HepG2 (cell line): ENCODE data around the gene MYH7. TPM values are rescaled to one million over a fixed set of nuclear protein-coding genes. Genes with fewer than 3 reads are reported as not detected.

Experiments used
- ATAC-seq: fragments of 200-7000 bp; cut with Tn5 transposase; 3 replicates; pipeline ENCODE4 v1.9.1; 2020; ENCODE audit warnings: mild to moderate bottlenecking, moderate library complexity
- BruUV-seq: library from RNA; stranded (reverse); fragments of 400-500 nt; replicated peaks from 2 replicates; lab custom pipeline; 2021; lab: Mats Ljungman, UMichigan
- CTCF ChIA-PET: fragments of 300-600 bp; formaldehyde crosslinking; extraction: SDS; loops from one replicate; lab custom pipeline; 2021; ENCODE audit warnings: low total read pairs, inconsistent platforms, low intra/inter-chr PET ratio; lab: Yijun Ruan, JAX
- POLR2A ChIA-PET: fragments of 350-600 bp; sonication (Branson Sonifier 250); formaldehyde crosslinking; loops from one replicate; lab custom pipeline; 2020; ENCODE audit warnings: antibody characterized with exemption, inconsistent platforms; lab: Yijun Ruan, JAX
- DNase-seq: peaks from one replicate; pipeline ENCODE4 v3.0.0-alpha.2; 2015; ENCODE audit warnings: low spot score
- FAIRE-seq: peaks from 3 replicates; lab custom pipeline; 2011; peaks lifted over from hg19 to GRCh38; lab: Jason Lieb, UNC
- H2AFZ ChIP-seq: one replicate; pipeline ENCODE4 v1.6.1; 2011; ENCODE audit warnings: low read length, inconsistent platforms
- H3K27ac ChIP-seq: fragments of 300-600 bp; 3 replicates; pipeline ENCODE4 v1.8.0; 2011; ENCODE audit warnings: mixed run types, mild to moderate bottlenecking, mixed read lengths, low read length, inconsistent platforms; ENCODE audit not compliant: insufficient read depth; ENCODE audit errors: extremely low read length
- H3K27me3 ChIP-seq, 2 experiments: fragments of 200-600 bp in 1 of 2; 2 replicates in 1 of 2; 3 replicates in 1 of 2; pipeline versions ENCODE4 v1.6.0 to v1.8.0; 2011; ENCODE audit warnings: low read length in 2 of 2, mild to moderate bottlenecking in 2 of 2, moderate library complexity in 2 of 2, inconsistent platforms in 1 of 2; ENCODE audit not compliant: insufficient read depth in 2 of 2, control insufficient read depth in 1 of 2
- H3K36me3 ChIP-seq, 2 experiments: fragments of 200-600 bp in 1 of 2; replicated peaks in 1 of 2; 2 replicates in 1 of 2; 3 replicates in 1 of 2; pipeline versions ENCODE4 v1.5.1 to v1.8.0; 2011; ENCODE audit warnings: low read length in 2 of 2, inconsistent platforms in 1 of 2; ENCODE audit not compliant: insufficient read depth in 2 of 2, control insufficient read depth in 1 of 2
- H3K4me1 ChIP-seq: 2 replicates; pipeline ENCODE4 v1.5.1; 2012; ENCODE audit warnings: low read length, inconsistent platforms; ENCODE audit not compliant: insufficient read depth
- H3K4me2 ChIP-seq: 2 replicates; pipeline ENCODE4 v1.6.0; 2011; ENCODE audit warnings: low read depth, low read length, inconsistent platforms
- H3K4me3 ChIP-seq, 3 experiments: fragments of 200-600 bp in 1 of 3; sonication (generic), shearing (Covaris generic) in 1 of 3; replicated peaks in 1 of 3; 2 replicates each; pipeline ENCODE4 v1.5.1; 2011 to 2016; ENCODE audit warnings: low read length in 3 of 3, inconsistent platforms in 2 of 3, low read depth in 2 of 3, mild to moderate bottlenecking in 2 of 3, control low read depth in 1 of 3, mixed read lengths in 1 of 3; ENCODE audit not compliant: insufficient read depth in 1 of 3
- H3K79me2 ChIP-seq: one replicate; pipeline ENCODE4 v1.6.1; 2011; ENCODE audit warnings: low read length, inconsistent platforms; ENCODE audit not compliant: insufficient read depth
- H3K9ac ChIP-seq: 2 replicates; pipeline ENCODE4 v1.6.0; 2011; ENCODE audit warnings: mild to moderate bottlenecking, low read depth, low read length, inconsistent platforms; ENCODE audit not compliant: insufficient read depth
- H3K9me3 ChIP-seq: 2 replicates; pipeline ENCODE4 v1.5.1; 2012; ENCODE audit warnings: mild to moderate bottlenecking, low read length
- H4K20me1 ChIP-seq: 2 replicates; pipeline ENCODE4 v1.6.0; 2011; ENCODE audit warnings: inconsistent platforms, mild to moderate bottlenecking, low read length, moderate library complexity; ENCODE audit not compliant: insufficient read depth
- EED ChIP-seq: sonication (generic); formaldehyde crosslinking; IDR thresholded peaks from 2 replicates; pipeline ENCODE4 v1.5.0; 2020; ENCODE audit warnings: mild to moderate bottlenecking, missing genetic modification reagents
- LCORL ChIP-seq, 2 experiments: fragments of 450-650 bp in 1 of 2; sonication (generic) in 1 of 2; formaldehyde crosslinking in 1 of 2; IDR thresholded peaks; 2 replicates each; pipeline versions ENCODE4 v1.5.0 to v1.6.1; 2017 to 2020; ENCODE audit warnings: antibody characterized with exemption in 1 of 2, missing genetic modification reagents in 1 of 2
- MLLT10 ChIP-seq: sonication (generic); formaldehyde crosslinking; IDR thresholded peaks from 2 replicates; pipeline ENCODE4 v1.4.0; 2020; ENCODE audit warnings: missing genetic modification reagents
- SIX4 ChIP-seq: sonication (generic); formaldehyde crosslinking; IDR thresholded peaks from 2 replicates; pipeline ENCODE4 v1.4.0; 2020; ENCODE audit warnings: missing genetic modification reagents
- XBP1 ChIP-seq: sonication (generic); formaldehyde crosslinking; IDR thresholded peaks from 2 replicates; pipeline ENCODE4 v1.5.0; 2020; ENCODE audit warnings: missing genetic modification reagents
- ZIK1 ChIP-seq: sonication (generic); formaldehyde crosslinking; IDR thresholded peaks from 2 replicates; pipeline ENCODE4 v1.5.0; 2020; ENCODE audit warnings: mild to moderate bottlenecking, low read depth, missing genetic modification reagents, borderline replicate concordance
- ZNF10 ChIP-seq: sonication (generic); formaldehyde crosslinking; IDR thresholded peaks from 2 replicates; pipeline ENCODE4 v1.4.0; 2020; ENCODE audit warnings: mild to moderate bottlenecking, low read depth, missing genetic modification reagents, borderline replicate concordance
- ZNF333 ChIP-seq: sonication (generic); formaldehyde crosslinking; IDR thresholded peaks from 2 replicates; pipeline ENCODE4 v1.4.0; 2020; ENCODE audit warnings: mild to moderate bottlenecking, missing genetic modification reagents, borderline replicate concordance
- ZNF34 ChIP-seq: sonication (generic); formaldehyde crosslinking; IDR thresholded peaks from 2 replicates; pipeline ENCODE4 v1.4.0; 2020; ENCODE audit warnings: mild to moderate bottlenecking, missing genetic modification reagents, borderline replicate concordance
- ZNF432 ChIP-seq: sonication (generic); formaldehyde crosslinking; IDR thresholded peaks from 2 replicates; pipeline ENCODE4 v1.5.0; 2020; ENCODE audit warnings: missing genetic modification reagents, mild to moderate bottlenecking, borderline replicate concordance
- WGBS: methylation state at CpG from one replicate; pipeline ENCODE4 v1.1.6; 2017; ENCODE audit warnings: low lambda C conversion rate; 5-methylcytosine and 5-hydroxymethylcytosine counted together
- in situ Hi-C: cut with HindIII; loops from 2 replicates; pipeline ENCODE4 v1.10.0; 2017; ENCODE audit warnings: low pct_unique_long_range_greater_than_20kb; ENCODE audit not compliant: extremely low pct_ligation_motif_present
- intact Hi-C: fragments of 100-400 bp; cut with micrococcal nuclease; formaldehyde crosslinking; loops from one replicate; pipeline ENCODE4 v1.10.0; 2022; ENCODE audit not compliant: unreplicated experiment
- polyA plus RNA-seq, 8 experiments: library from polyadenylated mRNA; depleted of rRNA in 3 of 8; stranded (reverse) in 7 of 8; unstranded in 1 of 8; fragments of >200 nt; fragmentation: Illumina TruSeq in 4 of 8; extraction: Trizol in 4 of 8; gene quantifications; 2 replicates each; pipeline versions ENCODE4 v1.2.1 to v1.2.3, GENCODE V29; 2011 to 2016; ENCODE audit warnings: low read depth in 4 of 8, missing spikeins in 1 of 8, mixed read lengths in 1 of 8; ENCODE audit not compliant: insufficient read depth in 1 of 8
- total RNA-seq, 5 experiments: library from RNA; depleted of rRNA; stranded (reverse); fragments of >200 nt; fragmentation: Illumina TruSeq; extraction: Trizol; gene quantifications; 2 replicates each; pipeline ENCODE4 v1.2.3, GENCODE V29; 2016; ENCODE audit warnings: low read depth in 1 of 5
- TF ChIP-seq, protein P1 (sequence below): sonication (generic); formaldehyde crosslinking; IDR thresholded peaks from 2 replicates; pipeline ENCODE4 v1.4.0; 2020; ENCODE audit warnings: missing genetic modification reagents

MYH7 gene
- total and polyA plus RNA-seq, 2 of the 13 experiments (the other 11 are each of a cell fraction or from before 2014, with no cell fraction given), result 0.04 TPM; not detected in 1

DNA sequence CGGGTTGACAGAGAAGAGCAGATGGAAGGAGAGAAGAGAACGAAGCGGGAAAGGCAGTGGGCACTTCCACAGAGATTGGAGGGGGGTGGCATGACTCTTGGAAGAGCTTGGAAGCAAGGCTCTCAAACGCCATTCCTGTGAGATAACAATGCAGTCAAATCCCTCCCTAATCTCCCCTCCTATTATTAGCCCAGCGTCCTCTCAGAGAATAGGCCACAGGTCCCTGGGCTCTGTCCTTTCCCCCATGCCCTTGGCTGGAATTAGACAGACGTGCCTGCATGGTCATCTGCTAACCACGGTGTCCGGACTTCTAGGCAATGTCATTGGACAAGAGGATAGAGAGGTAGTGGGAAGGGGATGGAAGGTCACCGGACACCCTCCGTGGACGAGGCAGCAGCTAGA is 8.0 kb upstream of the MYH7 start:
- Histone ChIP-seq H3K27me3 (peaks cover 15 to 56% of the 10 kb centered on the region in 2 experiments), H3K79me2 (no peaks in the 10 kb centered on the region), H2AFZ (no peak overlapping the region), H3K9ac (no peak overlapping the region), H3K4me2 (no peak overlapping the region), H3K27ac (no peak overlapping the region), H3K4me3 (no peak overlapping the region), H3K4me1 (peaks cover 15% of the 10 kb centered on the region), H4K20me1 (no peaks in the 10 kb centered on the region), H3K36me3 (no peaks in the 10 kb centered on the region), H3K9me3 (no peaks in the 10 kb centered on the region)
- in situ Hi-C loops, result no loop called here
- BruUV-seq, result no TSS peak
- POLR2A ChIA-PET, result interaction anchor here (0.6 kb wide), 1 partner anchor 26 kb away, joined by 3 read pairs; the partner anchor contains the start of gene NGDN
- 16% methylated on average over 11 of the region's 11 CpGs for WGBS
- CTCF ChIA-PET, result no interaction called here
- no peak for DNase-seq
- ATAC-seq, result no peak; the same call in 2 of the 3 replicates
- intact Hi-C loops, result no loop called here
- FAIRE-seq, result no peak
- TF ChIP-seq LCORL (IDR thresholded peaks at IDR 0.05), result no peak
- TF ChIP-seq LCORL (CRISPR knock-in tag; IDR thresholded peaks at IDR 0.05), result no peak
- TF ChIP-seq EED (CRISPR knock-in tag), result no peak
- TF ChIP-seq XBP1 (CRISPR knock-in tag), result no peak
- no peak for TF ChIP-seq ZNF432 (CRISPR knock-in tag)
- no peak for TF ChIP-seq ZIK1 (CRISPR knock-in tag)
- TF ChIP-seq, protein P1, sequence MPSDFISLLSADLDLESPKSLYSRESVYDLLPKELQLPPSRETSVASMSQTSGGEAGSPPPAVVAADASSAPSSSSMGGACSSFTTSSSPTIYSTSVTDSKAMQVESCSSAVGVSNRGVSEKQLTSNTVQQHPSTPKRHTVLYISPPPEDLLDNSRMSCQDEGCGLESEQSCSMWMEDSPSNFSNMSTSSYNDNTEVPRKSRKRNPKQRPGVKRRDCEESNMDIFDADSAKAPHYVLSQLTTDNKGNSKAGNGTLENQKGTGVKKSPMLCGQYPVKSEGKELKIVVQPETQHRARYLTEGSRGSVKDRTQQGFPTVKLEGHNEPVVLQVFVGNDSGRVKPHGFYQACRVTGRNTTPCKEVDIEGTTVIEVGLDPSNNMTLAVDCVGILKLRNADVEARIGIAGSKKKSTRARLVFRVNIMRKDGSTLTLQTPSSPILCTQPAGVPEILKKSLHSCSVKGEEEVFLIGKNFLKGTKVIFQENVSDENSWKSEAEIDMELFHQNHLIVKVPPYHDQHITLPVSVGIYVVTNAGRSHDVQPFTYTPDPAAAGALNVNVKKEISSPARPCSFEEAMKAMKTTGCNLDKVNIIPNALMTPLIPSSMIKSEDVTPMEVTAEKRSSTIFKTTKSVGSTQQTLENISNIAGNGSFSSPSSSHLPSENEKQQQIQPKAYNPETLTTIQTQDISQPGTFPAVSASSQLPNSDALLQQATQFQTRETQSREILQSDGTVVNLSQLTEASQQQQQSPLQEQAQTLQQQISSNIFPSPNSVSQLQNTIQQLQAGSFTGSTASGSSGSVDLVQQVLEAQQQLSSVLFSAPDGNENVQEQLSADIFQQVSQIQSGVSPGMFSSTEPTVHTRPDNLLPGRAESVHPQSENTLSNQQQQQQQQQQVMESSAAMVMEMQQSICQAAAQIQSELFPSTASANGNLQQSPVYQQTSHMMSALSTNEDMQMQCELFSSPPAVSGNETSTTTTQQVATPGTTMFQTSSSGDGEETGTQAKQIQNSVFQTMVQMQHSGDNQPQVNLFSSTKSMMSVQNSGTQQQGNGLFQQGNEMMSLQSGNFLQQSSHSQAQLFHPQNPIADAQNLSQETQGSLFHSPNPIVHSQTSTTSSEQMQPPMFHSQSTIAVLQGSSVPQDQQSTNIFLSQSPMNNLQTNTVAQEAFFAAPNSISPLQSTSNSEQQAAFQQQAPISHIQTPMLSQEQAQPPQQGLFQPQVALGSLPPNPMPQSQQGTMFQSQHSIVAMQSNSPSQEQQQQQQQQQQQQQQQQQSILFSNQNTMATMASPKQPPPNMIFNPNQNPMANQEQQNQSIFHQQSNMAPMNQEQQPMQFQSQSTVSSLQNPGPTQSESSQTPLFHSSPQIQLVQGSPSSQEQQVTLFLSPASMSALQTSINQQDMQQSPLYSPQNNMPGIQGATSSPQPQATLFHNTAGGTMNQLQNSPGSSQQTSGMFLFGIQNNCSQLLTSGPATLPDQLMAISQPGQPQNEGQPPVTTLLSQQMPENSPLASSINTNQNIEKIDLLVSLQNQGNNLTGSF (CRISPR knock-in tag), result no peak
- no peak for TF ChIP-seq SIX4 (CRISPR knock-in tag)
- TF ChIP-seq ZNF333 (CRISPR knock-in tag), result no peak
- no peak for TF ChIP-seq ZNF10 (CRISPR knock-in tag)
- no peak for TF ChIP-seq MLLT10 (CRISPR knock-in tag)
- TF ChIP-seq ZNF34 (CRISPR knock-in tag), result no peak
